GM19395 (cell line): Measurements from ENCODE around the gene SAMD5.

Experiments
- ATAC-seq: cut with Tn5 transposase; IDR thresholded peaks from one replicate; pipeline ENCODE4 v1.9.1; 2021; ENCODE audit warnings: mild to moderate bottlenecking, moderate library complexity; ENCODE audit not compliant: unreplicated experiment

The SAMD5 gene

DNA sequence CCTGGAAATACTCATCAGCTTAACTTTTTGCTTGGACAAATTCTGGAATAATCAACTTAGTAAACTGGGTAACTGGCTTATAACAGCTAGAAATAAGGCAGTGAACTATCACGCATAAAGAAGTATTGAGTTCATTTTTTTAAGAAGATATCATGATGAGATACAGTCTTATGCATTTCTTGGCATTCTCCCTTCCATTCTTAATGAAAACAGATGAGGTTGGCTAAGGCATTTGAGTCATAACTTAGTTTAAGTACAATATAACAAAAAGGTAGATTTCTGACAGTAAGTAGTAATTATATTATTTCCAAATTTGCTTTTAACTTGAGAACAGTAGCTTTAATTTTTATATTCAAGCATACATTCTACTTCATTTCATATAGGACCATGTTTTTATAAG is 56.1 kb downstream of the SAMD5 start:
- ATAC-seq, result no peak

DNA sequence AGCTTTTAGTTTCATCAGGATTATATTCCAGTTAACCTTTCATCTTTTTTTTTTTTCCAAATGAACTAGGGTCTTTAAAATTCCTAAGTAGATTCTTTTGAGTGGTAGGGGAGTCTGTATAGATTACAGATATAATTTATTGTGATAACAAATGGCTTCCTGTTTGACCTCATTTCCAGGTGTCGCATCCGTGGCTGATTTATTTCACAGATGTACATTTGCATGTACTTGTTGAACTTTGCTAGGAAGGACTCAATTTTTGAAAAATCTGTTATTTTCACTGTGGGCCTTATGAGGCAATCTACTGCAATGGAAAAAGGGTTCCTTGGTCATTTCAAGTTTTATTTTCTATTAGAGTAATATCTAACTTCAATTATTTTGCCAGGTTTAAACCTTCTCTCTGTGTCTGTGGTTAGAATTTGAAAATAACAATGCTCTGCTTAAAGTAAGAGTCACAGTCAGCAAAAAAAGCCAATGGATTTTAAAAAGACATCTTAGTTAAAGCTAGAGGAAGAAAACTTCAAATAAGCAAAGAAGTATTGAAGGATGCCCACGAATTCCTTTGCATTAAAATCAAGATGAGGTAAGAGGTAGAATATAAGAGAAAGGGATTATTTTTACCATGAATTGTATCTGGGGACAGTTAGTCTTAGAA is 57.9 kb downstream of the SAMD5 start:
- ATAC-seq, result no peak

GRCh38 chr6:147567141-147567805 is 58.8 kb downstream of the SAMD5 start:
- no peak for ATAC-seq

- no peak for ATAC-seq
Observed at GRCh38 chr6:147569788-147570187, 61.3 kb downstream of the SAMD5 start.

- no peak for ATAC-seq
Observed at GRCh38 chr6:147570681-147571080, 62.2 kb downstream of the SAMD5 start.

- no peak for ATAC-seq
Observed at GRCh38 chr6:147577488-147577887, 69.0 kb downstream of the SAMD5 start.

GRCh38 chr6:147578159-147578558 is 69.7 kb downstream of the SAMD5 start:
- no peak for ATAC-seq

- no peak for ATAC-seq
Observed at GRCh38 chr6:147578883-147579282, 70.4 kb downstream of the SAMD5 start.

DNA sequence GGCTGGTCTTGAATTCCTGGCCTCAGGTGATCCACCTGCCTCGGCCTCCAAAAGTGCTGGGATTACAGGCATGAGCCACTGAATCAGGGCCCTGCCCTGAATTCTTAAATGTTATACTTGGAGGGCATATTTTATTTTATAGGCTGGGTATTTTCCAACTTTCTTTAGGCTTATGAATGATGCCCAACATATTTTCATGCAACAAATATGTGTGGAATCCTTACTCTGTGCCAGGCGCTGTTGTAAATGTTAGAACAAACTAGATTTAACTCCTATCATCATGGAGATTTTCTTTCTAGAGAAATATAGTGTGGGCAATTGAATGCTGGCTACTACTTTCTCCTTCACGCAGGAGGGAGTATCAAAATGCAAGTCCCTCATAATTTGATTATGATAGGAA is 71.2 kb downstream of the SAMD5 start:
- no peak for ATAC-seq

DNA sequence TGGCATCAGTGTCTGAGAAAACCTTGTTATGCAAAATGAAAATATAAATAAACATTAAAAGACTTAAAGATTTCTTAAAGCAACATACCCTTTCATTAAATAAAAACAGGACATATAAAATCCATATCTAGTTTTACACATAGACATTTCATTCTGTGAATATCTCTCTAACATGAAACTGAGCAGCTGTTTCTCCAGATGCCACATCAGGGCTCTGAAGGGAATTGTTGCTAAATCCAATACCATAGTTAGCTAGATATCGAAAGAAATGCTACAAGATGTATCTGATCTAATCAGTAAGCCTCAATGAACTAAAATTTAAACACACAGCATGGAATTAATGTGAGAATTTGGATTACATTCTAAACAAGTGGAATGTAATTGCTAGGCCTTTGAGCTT is 74.5 kb downstream of the SAMD5 start:
- no peak for ATAC-seq

- no peak for ATAC-seq
Observed at GRCh38 chr6:147585256-147585655, 76.8 kb downstream of the SAMD5 start.

DNA sequence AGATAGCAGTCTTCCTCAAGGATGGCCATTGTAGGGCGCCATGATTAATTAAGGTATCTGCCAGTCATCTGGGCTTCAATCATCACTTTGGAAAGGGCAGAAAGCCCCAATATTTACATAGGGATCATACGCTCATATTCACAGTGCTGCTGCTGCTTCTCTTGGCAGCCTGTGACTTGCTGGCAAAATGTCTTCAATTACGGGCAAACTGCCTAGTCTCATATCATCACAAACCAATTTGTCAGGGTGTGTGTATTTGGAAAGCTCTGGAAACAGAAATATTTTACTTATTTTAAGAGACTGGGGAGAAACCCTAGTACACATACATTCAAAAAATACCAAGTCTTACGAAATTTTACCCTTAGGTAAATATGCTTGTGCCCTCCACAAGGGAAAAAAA is 77.6 kb downstream of the SAMD5 start:
- no peak for ATAC-seq

DNA sequence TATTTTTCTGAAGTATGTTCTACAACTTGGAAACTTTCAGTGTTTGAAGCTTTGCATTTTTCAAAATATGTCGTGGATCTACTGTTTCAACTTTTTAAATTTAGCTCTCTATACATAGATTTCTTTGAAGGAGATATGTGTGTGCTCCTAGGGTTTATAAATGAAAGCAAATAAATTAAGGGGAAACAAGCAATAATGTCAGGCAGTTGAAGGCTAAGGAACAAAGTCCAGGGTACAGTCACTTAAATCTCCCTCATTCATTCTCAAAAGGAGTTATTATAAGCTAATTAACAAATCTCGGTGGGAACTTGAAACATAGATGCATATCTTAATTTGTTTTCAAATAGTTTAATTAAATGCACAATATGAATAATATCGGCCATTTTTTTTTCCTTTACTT is 79.4 kb downstream of the SAMD5 start:
- no peak for ATAC-seq

DNA sequence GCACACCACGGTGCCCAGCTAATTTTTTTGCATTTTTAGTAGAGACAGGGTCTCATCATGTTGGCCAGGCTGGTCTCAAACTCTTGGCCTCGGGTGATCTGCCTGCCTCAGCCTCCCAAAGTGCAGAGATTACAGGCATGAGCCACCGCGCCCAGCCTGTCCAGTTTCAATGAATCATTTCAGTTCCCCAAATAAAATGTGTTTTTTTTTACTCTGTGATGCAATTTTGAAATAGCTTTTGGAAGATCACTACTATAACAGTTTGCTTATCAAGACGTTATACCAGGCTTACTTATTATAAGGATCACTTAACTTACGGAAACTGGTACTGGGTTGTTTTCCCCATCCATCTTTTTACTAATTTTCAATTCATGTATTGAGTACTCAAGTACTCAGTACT is 80.0 kb downstream of the SAMD5 start:
- ATAC-seq, result no peak

DNA sequence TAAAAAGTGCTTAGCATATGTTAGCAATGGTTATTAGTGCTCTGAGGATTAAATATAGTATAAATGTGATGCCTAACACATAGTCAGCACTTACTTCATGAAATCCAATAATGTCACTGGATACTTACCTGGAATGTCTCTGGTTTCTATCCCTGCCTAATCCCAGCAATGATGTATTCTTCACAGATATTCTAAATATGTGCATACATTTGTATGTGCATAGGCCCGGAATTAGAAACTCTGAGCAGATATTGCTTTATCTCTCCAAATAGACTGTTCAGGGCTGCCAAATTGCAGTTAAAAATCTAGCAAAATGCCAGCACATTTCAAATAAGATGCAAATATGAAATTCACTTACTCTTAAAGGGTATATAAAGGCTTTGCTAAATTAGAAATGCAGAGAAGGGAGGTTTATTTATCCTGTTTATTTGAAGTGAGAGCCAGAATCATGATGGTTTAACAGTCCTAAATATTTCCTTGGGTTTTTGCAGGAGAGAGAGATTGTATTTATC is 81.3 kb downstream of the SAMD5 start:
- ATAC-seq, result no peak

DNA sequence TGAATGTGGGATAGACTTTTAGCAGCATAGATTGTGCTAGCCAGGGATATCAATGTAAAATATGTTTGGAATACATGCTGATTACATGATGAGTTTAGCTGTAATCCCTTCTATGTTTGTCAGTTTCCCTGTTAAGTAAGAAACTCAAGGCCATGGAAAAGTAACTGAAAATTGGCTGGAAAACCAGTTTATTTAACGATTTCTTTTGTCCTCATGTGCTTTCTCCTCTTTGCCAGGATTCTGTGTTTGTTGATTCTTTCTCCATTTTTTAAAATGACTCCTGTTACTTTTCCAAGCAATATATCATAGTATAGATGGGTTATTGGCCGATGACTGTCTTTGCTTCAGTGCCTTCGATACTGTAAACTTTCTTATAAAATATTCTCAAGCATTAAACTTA is 87.5 kb downstream of the SAMD5 start:
- ATAC-seq, result no peak

- no peak for ATAC-seq
Observed at GRCh38 chr6:147603392-147604081, 95.0 kb downstream of the SAMD5 start.

- no peak for ATAC-seq
Observed at GRCh38 chr6:147604373-147604772, 95.9 kb downstream of the SAMD5 start.

GRCh38 chr6:147611992-147612391 is 103.5 kb downstream of the SAMD5 start:
- ATAC-seq, result no peak

GRCh38 chr6:147614501-147614900 is 106.0 kb downstream of the SAMD5 start:
- ATAC-seq, result no peak

DNA sequence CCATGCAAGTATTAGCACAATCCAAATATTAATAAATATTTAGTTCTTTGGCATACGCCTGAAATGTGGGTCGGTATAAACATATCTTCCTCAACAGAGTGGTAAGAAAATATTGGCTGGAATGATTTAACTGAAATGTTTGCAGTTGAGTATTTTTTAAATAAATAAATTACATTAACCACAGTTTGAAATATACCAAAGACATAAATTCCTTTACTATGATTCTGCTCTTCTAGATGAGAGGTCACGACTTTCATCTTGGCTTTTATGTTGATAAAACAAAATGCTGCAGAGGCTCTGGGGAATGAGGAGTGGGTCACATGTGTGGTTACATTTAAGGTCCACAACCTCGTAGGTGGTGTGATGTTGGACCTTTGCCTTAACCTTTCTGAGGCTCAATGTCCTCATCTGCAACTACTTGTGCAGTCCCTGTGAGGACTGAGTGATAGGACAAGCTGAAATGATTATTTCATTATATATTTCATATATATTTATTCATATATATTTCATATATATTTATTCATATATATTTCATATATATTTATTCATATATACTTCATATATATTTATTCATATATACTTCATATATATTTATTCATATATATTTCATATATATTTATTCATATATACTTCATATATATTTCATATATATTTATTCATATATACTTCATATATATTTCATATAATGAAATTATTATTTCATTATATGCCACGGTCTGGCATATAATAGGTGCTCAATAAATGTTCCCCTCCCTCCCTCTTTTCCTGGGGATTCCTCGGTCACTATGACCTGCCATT is 107.4 kb downstream of the SAMD5 start:
- ATAC-seq, result no peak
